HepG2 (cell line): Measurements from ENCODE around the gene IL22RA1. TPM values are rescaled to one million over a fixed set of nuclear protein-coding genes. Genes with fewer than 3 reads are reported as not detected.

Experiments
- ATAC-seq: fragments of 200-7000 bp; cut with Tn5 transposase; 3 replicates; pipeline ENCODE4 v1.9.1; 2020; ENCODE audit warnings: mild to moderate bottlenecking, moderate library complexity
- BruUV-seq: library from RNA; stranded (reverse); fragments of 400-500 nt; replicated peaks from 2 replicates; lab custom pipeline; 2021; lab: Mats Ljungman, UMichigan
- CTCF ChIA-PET: fragments of 300-600 bp; formaldehyde crosslinking; extraction: SDS; loops from one replicate; lab custom pipeline; 2021; ENCODE audit warnings: low total read pairs, inconsistent platforms, low intra/inter-chr PET ratio; lab: Yijun Ruan, JAX
- POLR2A ChIA-PET: fragments of 350-600 bp; sonication (Branson Sonifier 250); formaldehyde crosslinking; loops from one replicate; lab custom pipeline; 2020; ENCODE audit warnings: antibody characterized with exemption, inconsistent platforms; lab: Yijun Ruan, JAX
- DNase-seq: peaks from one replicate; pipeline ENCODE4 v3.0.0-alpha.2; 2015; ENCODE audit warnings: low spot score
- FAIRE-seq: peaks from 3 replicates; lab custom pipeline; 2011; peaks lifted over from hg19 to GRCh38; lab: Jason Lieb, UNC
- H2AFZ ChIP-seq: one replicate; pipeline ENCODE4 v1.6.1; 2011; ENCODE audit warnings: low read length, inconsistent platforms
- H3K27ac ChIP-seq: fragments of 300-600 bp; 3 replicates; pipeline ENCODE4 v1.8.0; 2011; ENCODE audit warnings: mixed run types, mild to moderate bottlenecking, mixed read lengths, low read length, inconsistent platforms; ENCODE audit not compliant: insufficient read depth; ENCODE audit errors: extremely low read length
- H3K27me3 ChIP-seq, 2 experiments: fragments of 200-600 bp in 1 of 2; 2 replicates in 1 of 2; 3 replicates in 1 of 2; pipeline versions ENCODE4 v1.6.0 to v1.8.0; 2011; ENCODE audit warnings: low read length in 2 of 2, mild to moderate bottlenecking in 2 of 2, moderate library complexity in 2 of 2, inconsistent platforms in 1 of 2; ENCODE audit not compliant: insufficient read depth in 2 of 2, control insufficient read depth in 1 of 2
- H3K36me3 ChIP-seq, 2 experiments: fragments of 200-600 bp in 1 of 2; replicated peaks in 1 of 2; 2 replicates in 1 of 2; 3 replicates in 1 of 2; pipeline versions ENCODE4 v1.5.1 to v1.8.0; 2011; ENCODE audit warnings: low read length in 2 of 2, inconsistent platforms in 1 of 2; ENCODE audit not compliant: insufficient read depth in 2 of 2, control insufficient read depth in 1 of 2
- H3K4me1 ChIP-seq: 2 replicates; pipeline ENCODE4 v1.5.1; 2012; ENCODE audit warnings: low read length, inconsistent platforms; ENCODE audit not compliant: insufficient read depth
- H3K4me2 ChIP-seq: 2 replicates; pipeline ENCODE4 v1.6.0; 2011; ENCODE audit warnings: low read depth, low read length, inconsistent platforms
- H3K4me3 ChIP-seq, 3 experiments: fragments of 200-600 bp in 1 of 3; sonication (generic), shearing (Covaris generic) in 1 of 3; replicated peaks in 1 of 3; 2 replicates each; pipeline ENCODE4 v1.5.1; 2011 to 2016; ENCODE audit warnings: low read length in 3 of 3, inconsistent platforms in 2 of 3, low read depth in 2 of 3, mild to moderate bottlenecking in 2 of 3, control low read depth in 1 of 3, mixed read lengths in 1 of 3; ENCODE audit not compliant: insufficient read depth in 1 of 3
- H3K79me2 ChIP-seq: one replicate; pipeline ENCODE4 v1.6.1; 2011; ENCODE audit warnings: low read length, inconsistent platforms; ENCODE audit not compliant: insufficient read depth
- H3K9ac ChIP-seq: 2 replicates; pipeline ENCODE4 v1.6.0; 2011; ENCODE audit warnings: mild to moderate bottlenecking, low read depth, low read length, inconsistent platforms; ENCODE audit not compliant: insufficient read depth
- H3K9me3 ChIP-seq: 2 replicates; pipeline ENCODE4 v1.5.1; 2012; ENCODE audit warnings: mild to moderate bottlenecking, low read length
- H4K20me1 ChIP-seq: 2 replicates; pipeline ENCODE4 v1.6.0; 2011; ENCODE audit warnings: inconsistent platforms, mild to moderate bottlenecking, low read length, moderate library complexity; ENCODE audit not compliant: insufficient read depth
- HNRNPK ChIP-seq: fragments of 200-400 bp; formaldehyde crosslinking; IDR thresholded peaks from 2 replicates; pipeline ENCODE4 v1.6.1; 2018; ENCODE audit warnings: low read length, low read depth, moderate library complexity, mild to moderate bottlenecking; ENCODE audit not compliant: poor library complexity, severe bottlenecking
- PCBP1 ChIP-seq: fragments of 200-400 bp; formaldehyde crosslinking; IDR thresholded peaks from 2 replicates; pipeline ENCODE4 v1.6.1; 2017; ENCODE audit warnings: mild to moderate bottlenecking, low read depth, low read length, borderline replicate concordance
- STAG1 ChIP-seq: sonication (generic); formaldehyde crosslinking; IDR thresholded peaks from 2 replicates; pipeline ENCODE4 v1.4.0; 2020; ENCODE audit warnings: missing genetic modification reagents
- ZNF367 ChIP-seq: sonication (generic); formaldehyde crosslinking; IDR thresholded peaks from 2 replicates; pipeline ENCODE4 v1.4.0; 2020; ENCODE audit warnings: missing genetic modification reagents, borderline replicate concordance
- WGBS: methylation state at CpG from one replicate; pipeline ENCODE4 v1.1.6; 2017; ENCODE audit warnings: low lambda C conversion rate; 5-methylcytosine and 5-hydroxymethylcytosine counted together
- in situ Hi-C: cut with HindIII; loops from 2 replicates; pipeline ENCODE4 v1.10.0; 2017; ENCODE audit warnings: low pct_unique_long_range_greater_than_20kb; ENCODE audit not compliant: extremely low pct_ligation_motif_present
- intact Hi-C: fragments of 100-400 bp; cut with micrococcal nuclease; formaldehyde crosslinking; loops from one replicate; pipeline ENCODE4 v1.10.0; 2022; ENCODE audit not compliant: unreplicated experiment
- polyA plus RNA-seq, 8 experiments: library from polyadenylated mRNA; depleted of rRNA in 3 of 8; stranded (reverse) in 7 of 8; unstranded in 1 of 8; fragments of >200 nt; fragmentation: Illumina TruSeq in 4 of 8; extraction: Trizol in 4 of 8; gene quantifications; 2 replicates each; pipeline versions ENCODE4 v1.2.1 to v1.2.3, GENCODE V29; 2011 to 2016; ENCODE audit warnings: low read depth in 4 of 8, missing spikeins in 1 of 8, mixed read lengths in 1 of 8; ENCODE audit not compliant: insufficient read depth in 1 of 8
- total RNA-seq, 5 experiments: library from RNA; depleted of rRNA; stranded (reverse); fragments of >200 nt; fragmentation: Illumina TruSeq; extraction: Trizol; gene quantifications; 2 replicates each; pipeline ENCODE4 v1.2.3, GENCODE V29; 2016; ENCODE audit warnings: low read depth in 1 of 5
- TF ChIP-seq, protein P1 (sequence below): sonication (generic); formaldehyde crosslinking; IDR thresholded peaks from 2 replicates; pipeline ENCODE4 v1.4.0; 2020; ENCODE audit warnings: missing genetic modification reagents, borderline replicate concordance
- TF ChIP-seq, protein P2 (sequence below): sonication (generic); formaldehyde crosslinking; IDR thresholded peaks from 2 replicates; pipeline ENCODE4 v1.5.1; 2020; ENCODE audit warnings: mild to moderate bottlenecking, missing genetic modification reagents, moderate library complexity
- TF ChIP-seq, protein P3 (sequence below): sonication (generic); formaldehyde crosslinking; conservative IDR thresholded peaks from 2 replicates; pipeline ENCODE4 v1.5.0; 2020; ENCODE audit warnings: missing genetic modification reagents

The IL22RA1 gene
- total and polyA plus RNA-seq, 2 of the 13 experiments (the other 11 are each of a cell fraction or from before 2014, with no cell fraction given): 4.4 to 10.2 TPM

DNA sequence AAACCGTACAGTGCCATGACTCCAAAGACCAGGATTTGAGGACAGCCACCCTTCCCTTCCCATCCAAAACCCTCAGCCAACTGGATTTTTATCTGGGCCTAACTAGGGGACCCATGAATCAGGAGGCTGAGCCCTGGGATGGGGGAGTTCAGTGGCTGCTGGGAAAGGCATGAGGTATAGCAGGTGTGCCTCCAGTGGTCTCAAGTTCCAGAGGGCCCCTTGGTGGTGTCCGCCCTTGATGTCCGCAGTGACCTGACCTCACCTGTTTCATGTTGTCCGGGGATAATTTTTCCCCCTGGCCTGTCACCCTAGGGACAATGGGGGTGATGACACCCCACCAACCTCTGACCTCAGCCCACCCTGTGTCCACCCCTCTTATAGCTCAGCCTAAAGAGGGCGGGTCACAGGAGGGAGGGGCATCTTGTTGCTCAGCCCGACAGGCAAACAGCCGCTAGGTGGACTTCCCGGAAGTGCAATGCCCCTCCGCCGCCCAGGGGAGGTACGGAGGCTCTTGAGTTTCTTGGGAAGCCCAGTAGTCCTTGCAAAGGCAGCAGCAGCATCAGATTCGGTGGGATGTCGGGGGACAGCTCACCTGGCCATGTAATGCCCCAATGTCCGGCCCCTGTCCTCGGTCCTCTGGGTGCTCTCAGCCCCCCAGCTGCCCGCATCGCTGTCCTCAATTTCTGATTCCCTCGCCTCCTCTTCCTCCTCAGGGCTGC lies 13.8 kb upstream of the IL22RA1 start:
- CTCF ChIA-PET: no interaction called here
- H3K36me3 ChIP-seq: peaks cover 2 to 13% of the 10 kb centered on the region in 2 experiments; a peak in 4 of 5 replicates

More for the DNA sequence above, 13.8 kb upstream of the IL22RA1 start:
- intact Hi-C loops (no loop called here), in situ Hi-C loops (no loop called here)
- ATAC-seq: no peak
- WGBS: 98% methylated on average over 12 of the region's 18 CpGs
- POLR2A ChIA-PET: no interaction called here
- DNase-seq: no peak
- TF ChIP-seq STAG1 (CRISPR knock-in tag) (no peak), HNRNPK (no peak), PCBP1 (no peak), ZNF367 (no peak)
- TF ChIP-seq, protein P1, sequence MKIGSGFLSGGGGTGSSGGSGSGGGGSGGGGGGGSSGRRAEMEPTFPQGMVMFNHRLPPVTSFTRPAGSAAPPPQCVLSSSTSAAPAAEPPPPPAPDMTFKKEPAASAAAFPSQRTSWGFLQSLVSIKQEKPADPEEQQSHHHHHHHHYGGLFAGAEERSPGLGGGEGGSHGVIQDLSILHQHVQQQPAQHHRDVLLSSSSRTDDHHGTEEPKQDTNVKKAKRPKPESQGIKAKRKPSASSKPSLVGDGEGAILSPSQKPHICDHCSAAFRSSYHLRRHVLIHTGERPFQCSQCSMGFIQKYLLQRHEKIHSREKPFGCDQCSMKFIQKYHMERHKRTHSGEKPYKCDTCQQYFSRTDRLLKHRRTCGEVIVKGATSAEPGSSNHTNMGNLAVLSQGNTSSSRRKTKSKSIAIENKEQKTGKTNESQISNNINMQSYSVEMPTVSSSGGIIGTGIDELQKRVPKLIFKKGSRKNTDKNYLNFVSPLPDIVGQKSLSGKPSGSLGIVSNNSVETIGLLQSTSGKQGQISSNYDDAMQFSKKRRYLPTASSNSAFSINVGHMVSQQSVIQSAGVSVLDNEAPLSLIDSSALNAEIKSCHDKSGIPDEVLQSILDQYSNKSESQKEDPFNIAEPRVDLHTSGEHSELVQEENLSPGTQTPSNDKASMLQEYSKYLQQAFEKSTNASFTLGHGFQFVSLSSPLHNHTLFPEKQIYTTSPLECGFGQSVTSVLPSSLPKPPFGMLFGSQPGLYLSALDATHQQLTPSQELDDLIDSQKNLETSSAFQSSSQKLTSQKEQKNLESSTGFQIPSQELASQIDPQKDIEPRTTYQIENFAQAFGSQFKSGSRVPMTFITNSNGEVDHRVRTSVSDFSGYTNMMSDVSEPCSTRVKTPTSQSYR (CRISPR knock-in tag): no peak
- TF ChIP-seq, protein P2, sequence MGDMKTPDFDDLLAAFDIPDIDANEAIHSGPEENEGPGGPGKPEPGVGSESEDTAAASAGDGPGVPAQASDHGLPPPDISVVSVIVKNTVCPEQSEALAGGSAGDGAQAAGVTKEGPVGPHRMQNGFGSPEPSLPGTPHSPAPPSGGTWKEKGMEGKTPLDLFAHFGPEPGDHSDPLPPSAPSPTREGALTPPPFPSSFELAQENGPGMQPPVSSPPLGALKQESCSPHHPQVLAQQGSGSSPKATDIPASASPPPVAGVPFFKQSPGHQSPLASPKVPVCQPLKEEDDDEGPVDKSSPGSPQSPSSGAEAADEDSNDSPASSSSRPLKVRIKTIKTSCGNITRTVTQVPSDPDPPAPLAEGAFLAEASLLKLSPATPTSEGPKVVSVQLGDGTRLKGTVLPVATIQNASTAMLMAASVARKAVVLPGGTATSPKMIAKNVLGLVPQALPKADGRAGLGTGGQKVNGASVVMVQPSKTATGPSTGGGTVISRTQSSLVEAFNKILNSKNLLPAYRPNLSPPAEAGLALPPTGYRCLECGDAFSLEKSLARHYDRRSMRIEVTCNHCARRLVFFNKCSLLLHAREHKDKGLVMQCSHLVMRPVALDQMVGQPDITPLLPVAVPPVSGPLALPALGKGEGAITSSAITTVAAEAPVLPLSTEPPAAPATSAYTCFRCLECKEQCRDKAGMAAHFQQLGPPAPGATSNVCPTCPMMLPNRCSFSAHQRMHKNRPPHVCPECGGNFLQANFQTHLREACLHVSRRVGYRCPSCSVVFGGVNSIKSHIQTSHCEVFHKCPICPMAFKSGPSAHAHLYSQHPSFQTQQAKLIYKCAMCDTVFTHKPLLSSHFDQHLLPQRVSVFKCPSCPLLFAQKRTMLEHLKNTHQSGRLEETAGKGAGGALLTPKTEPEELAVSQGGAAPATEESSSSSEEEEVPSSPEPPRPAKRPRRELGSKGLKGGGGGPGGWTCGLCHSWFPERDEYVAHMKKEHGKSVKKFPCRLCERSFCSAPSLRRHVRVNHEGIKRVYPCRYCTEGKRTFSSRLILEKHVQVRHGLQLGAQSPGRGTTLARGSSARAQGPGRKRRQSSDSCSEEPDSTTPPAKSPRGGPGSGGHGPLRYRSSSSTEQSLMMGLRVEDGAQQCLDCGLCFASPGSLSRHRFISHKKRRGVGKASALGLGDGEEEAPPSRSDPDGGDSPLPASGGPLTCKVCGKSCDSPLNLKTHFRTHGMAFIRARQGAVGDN: no peak
- TF ChIP-seq, protein P3, sequence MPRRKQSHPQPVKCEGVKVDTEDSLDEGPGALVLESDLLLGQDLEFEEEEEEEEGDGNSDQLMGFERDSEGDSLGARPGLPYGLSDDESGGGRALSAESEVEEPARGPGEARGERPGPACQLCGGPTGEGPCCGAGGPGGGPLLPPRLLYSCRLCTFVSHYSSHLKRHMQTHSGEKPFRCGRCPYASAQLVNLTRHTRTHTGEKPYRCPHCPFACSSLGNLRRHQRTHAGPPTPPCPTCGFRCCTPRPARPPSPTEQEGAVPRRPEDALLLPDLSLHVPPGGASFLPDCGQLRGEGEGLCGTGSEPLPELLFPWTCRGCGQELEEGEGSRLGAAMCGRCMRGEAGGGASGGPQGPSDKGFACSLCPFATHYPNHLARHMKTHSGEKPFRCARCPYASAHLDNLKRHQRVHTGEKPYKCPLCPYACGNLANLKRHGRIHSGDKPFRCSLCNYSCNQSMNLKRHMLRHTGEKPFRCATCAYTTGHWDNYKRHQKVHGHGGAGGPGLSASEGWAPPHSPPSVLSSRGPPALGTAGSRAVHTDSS (CRISPR knock-in tag): no peak
- Histone ChIP-seq H2AFZ (no peak overlapping the region), H3K4me3 (no peak overlapping the region), H3K9me3 (no peaks in the 10 kb centered on the region), H3K4me2 (no peak overlapping the region), H3K9ac (no peak overlapping the region), H3K27me3 (no peaks in the 10 kb centered on the region), H3K4me1 (peaks cover 19% of the 10 kb centered on the region), H3K27ac (no peak overlapping the region), H4K20me1 (no peaks in the 10 kb centered on the region), H3K79me2 (no peaks in the 10 kb centered on the region)
- FAIRE-seq: no peak
- BruUV-seq: no TSS peak
